Cardiac fibroblast (primary cell): Measurements from ENCODE around the gene PTPRU.
"Not testable (repeated sequence)": the region's sequence is repeated elsewhere in the genome, so short reads cannot be mapped to it uniquely, and the experiment has no call there.

Experiments
- DNase-seq, 2 donors: peaks; one replicate each; pipeline versions ENCODE4 v3.0.0 to v3.0.0-alpha.2; 2010; ENCODE audit warnings: low read depth in 2 of 2
- H3K4me3 ChIP-seq, 2 donors: replicated peaks in 1 of 2; 1 replicate in 1 of 2; 2 replicates in 1 of 2; pipeline ENCODE4 v1.5.1; 2011; ENCODE audit warnings: low read depth in 2 of 2, low read length in 2 of 2, mild to moderate bottlenecking in 2 of 2, moderate library complexity in 1 of 2
- TF ChIP-seq, protein P1 (sequence below): IDR thresholded peaks from one replicate; pipeline ENCODE4 v1.5.1; 2011; ENCODE audit warnings: low read depth, mild to moderate bottlenecking, low read length, inconsistent platforms

PTPRU gene

DNA sequence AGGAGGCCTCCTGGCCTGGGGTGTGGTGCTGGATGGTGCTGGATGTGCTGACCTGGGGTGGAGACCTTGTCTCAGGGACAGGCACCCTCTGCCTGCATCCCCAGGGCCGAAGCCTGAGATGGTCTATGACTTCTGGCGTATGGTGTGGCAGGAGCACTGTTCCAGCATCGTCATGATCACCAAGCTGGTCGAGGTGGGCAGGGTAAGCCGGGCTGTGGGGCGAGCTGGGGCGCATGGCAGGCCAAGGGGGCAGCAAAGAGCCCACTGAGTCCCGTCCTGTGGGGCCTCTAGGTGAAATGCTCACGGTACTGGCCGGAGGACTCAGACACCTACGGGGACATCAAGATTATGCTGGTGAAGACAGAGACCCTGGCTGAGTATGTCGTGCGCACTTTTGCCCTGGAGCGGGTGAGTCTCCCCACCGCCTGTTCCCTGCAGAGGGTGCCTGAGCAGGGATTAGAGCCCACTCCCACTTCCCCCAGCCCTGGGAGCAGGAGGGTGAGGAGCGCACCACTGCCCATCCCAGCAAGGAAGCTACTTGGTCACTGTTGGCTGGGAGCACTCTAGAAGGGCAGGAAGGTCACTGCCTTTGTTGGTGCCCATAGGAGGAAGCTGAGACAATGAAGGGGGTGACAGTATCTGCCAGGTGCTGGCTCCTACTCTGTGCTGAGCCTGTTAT is 75.2 kb downstream of the PTPRU start:
- TF ChIP-seq, protein P1, sequence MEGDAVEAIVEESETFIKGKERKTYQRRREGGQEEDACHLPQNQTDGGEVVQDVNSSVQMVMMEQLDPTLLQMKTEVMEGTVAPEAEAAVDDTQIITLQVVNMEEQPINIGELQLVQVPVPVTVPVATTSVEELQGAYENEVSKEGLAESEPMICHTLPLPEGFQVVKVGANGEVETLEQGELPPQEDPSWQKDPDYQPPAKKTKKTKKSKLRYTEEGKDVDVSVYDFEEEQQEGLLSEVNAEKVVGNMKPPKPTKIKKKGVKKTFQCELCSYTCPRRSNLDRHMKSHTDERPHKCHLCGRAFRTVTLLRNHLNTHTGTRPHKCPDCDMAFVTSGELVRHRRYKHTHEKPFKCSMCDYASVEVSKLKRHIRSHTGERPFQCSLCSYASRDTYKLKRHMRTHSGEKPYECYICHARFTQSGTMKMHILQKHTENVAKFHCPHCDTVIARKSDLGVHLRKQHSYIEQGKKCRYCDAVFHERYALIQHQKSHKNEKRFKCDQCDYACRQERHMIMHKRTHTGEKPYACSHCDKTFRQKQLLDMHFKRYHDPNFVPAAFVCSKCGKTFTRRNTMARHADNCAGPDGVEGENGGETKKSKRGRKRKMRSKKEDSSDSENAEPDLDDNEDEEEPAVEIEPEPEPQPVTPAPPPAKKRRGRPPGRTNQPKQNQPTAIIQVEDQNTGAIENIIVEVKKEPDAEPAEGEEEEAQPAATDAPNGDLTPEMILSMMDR = no peak

DNA sequence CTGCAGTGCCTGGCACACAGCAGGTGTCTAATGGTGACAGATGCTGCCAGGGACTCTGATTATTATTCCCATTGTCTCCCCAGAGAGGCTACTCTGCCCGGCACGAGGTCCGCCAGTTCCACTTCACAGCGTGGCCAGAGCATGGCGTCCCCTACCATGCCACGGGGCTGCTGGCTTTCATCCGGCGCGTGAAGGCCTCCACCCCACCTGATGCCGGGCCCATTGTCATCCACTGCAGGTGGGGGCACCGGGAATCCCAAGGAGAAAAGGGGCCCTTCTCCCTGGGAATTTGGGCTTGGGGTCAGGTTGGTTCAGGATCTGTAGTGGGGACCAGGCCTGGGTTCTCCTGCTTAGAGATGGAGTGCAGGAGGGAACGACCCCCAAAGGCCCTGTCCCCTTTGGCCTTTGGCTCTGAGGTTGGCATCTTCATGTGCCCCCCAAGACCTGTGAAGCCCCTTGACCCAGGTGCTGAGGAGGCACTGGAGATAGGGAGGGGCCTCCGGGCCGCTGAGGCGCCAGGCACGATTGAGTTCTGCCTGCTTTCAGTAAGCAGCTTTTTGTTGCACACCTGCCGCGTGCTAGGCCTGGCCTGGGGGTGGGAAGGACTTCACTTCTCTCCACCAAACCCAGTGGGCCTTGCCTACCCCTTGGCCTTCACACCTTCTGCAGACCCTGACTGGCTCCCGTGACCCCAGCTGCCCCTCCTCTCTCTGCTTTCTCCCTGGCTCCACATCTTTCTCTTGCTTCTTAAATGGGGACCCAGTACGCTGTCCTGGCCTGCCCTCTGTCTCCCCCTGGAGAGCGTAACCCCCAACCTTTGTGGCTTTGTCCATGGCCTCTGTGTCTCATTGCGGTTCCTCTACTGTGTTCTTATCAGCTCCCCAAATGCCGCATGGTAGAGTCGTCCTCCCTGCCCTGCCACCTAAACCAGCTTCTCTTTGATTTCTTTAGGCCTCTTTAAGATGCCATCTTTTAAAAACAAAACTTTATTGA is 76.4 kb downstream of the PTPRU start:
- TF ChIP-seq, protein P1 = no peak
- DNase-seq = no peak
- no peak overlapping the region for H3K4me3 ChIP-seq

More for the DNA sequence above, 75.2 kb downstream of the PTPRU start:
- H3K4me3 ChIP-seq = no peak overlapping the region
- DNase-seq = no peak

DNA sequence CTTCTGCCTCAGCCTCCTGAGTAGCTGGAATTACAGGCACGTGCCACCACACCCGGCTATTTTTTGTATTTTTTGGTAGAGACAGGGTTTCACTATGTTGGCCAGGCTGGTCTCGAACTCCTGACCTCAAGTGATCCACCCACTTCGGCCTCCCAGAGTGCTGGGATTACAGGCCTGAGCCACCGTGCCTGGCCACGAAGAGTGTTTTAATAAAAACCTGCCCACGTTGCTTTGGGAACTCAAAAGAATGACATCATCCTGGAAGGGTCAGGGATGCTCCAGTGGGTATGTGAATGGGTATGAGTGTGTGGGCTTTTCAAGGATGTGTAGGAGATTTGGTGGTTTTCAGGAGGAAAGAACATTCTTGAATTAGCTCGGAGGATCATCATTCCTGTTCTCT is 78.4 kb downstream of the PTPRU start:
- not testable (repeated sequence) for DNase-seq, H3K4me3 ChIP-seq

DNA sequence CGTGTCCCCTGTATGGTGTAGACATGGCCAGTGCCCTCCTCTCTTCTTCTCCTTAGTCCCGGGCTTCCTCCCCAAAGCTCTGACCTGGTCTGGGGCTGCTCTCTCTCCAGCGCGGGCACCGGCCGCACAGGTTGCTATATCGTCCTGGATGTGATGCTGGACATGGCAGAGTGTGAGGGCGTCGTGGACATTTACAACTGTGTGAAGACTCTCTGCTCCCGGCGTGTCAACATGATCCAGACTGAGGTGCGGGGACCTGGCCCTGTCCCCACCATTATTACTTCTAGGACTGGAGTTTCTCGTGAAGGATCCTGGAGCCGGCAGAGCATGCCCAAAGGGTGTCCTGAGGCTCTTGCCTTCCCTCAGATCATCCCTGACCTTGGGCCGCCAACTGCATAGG is 78.9 kb downstream of the PTPRU start:
- TF ChIP-seq, protein P1 = no peak
- no peak for DNase-seq

DNA sequence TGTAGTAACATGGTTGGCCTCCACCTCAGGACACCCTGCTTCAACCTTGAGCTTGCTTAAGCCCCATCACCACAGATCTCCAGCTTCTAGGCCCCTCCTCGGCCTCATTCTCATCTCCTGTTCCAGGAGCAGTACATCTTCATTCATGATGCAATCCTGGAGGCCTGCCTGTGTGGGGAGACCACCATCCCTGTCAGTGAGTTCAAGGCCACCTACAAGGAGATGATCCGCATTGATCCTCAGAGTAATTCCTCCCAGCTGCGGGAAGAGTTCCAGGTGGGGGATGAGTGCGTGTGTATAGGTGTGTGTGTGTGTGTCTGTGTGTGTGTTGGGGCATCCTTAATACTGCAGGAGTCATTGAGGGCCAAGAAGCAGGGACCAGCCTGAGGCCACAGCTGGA is 79.6 kb downstream of the PTPRU start:
- no peak overlapping the region for H3K4me3 ChIP-seq
- TF ChIP-seq, protein P1 = no peak
- no peak for DNase-seq

More for the DNA sequence above, 78.9 kb downstream of the PTPRU start:
- no peak overlapping the region for H3K4me3 ChIP-seq

DNA sequence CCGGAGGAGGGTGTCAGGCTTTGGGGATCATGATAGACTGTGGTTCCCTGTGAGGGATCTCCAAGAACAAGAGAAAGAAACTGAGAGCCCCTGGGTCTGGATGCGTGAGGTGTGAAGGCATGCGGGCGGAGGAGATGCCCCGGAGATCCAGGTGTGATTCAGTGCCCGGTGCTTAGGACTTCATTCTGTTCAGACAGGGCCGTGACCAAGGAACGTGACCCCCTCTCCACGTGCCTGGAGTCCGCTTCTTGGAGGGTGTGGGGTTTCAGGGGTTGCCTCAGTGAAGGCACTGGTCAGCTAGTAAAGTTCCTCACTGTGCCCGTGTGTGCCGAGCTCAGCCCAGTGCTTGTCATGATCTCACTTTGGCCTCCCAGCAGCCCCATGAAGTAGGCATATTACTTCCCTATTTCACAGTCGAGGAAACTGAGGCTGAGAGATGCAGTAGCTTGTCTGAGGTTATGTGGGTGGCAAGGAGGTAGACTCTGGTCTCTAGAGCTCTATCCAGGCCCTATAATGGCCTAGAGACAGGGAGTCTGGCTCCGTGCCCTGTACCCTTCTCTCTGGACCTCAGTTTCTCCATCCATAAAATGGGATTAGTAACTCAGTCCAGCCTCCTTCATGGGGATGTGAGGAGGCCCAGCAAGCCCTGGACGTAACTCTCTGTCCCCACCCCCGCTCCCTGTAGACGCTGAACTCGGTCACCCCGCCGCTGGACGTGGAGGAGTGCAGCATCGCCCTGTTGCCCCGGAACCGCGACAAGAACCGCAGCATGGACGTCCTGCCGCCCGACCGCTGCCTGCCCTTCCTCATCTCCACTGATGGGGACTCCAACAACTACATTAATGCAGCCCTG is 81.0 kb downstream of the PTPRU start:
- H3K4me3 ChIP-seq = no peak overlapping the region
- no peak for DNase-seq
- TF ChIP-seq, protein P1 = no peak
